Common myeloid progenitor, CD34-positive (primary cell): Measurements from ENCODE around the gene ST6GALNAC6.

Experiments
- CTCF ChIA-PET: fragments of 350-600 bp; sonication (Branson Sonifier 250); formaldehyde crosslinking; loops from one replicate; lab custom pipeline; 2021; ENCODE audit warnings: antibody characterized with exemption; lab: Charles Lee
- POLR2A ChIA-PET: fragments of 350-600 bp; sonication (Branson Sonifier 250); formaldehyde crosslinking; loops from one replicate; lab custom pipeline; 2021; ENCODE audit warnings: antibody characterized with exemption; lab: Charles Lee
- DNase-seq, 3 donors: peaks; one replicate each; pipeline versions ENCODE4 v3.0.0 to v3.0.0-alpha.2; 2013
- H3K27ac ChIP-seq, 2 experiments: 1 replicate in 1 of 2; 2 replicates in 1 of 2; pipeline ENCODE4 v1.7.0; 2013; ENCODE audit warnings: inconsistent platforms in 2 of 2, low read length in 2 of 2, mild to moderate bottlenecking in 2 of 2, low read depth in 1 of 2, moderate library complexity in 1 of 2; ENCODE audit not compliant: severe bottlenecking in 2 of 2, insufficient read depth in 1 of 2, poor library complexity in 1 of 2
- H3K27me3 ChIP-seq, 5 experiments: replicated peaks in 2 of 5; 1 replicate in 3 of 5; 2 replicates in 2 of 5; pipeline versions ENCODE4 v1.6.1 to v1.7.0; 2013; ENCODE audit warnings: low read length in 4 of 5, mild to moderate bottlenecking in 2 of 5, moderate library complexity in 2 of 5, inconsistent platforms in 1 of 5; ENCODE audit not compliant: insufficient read depth in 5 of 5, control insufficient read depth in 4 of 5
- H3K36me3 ChIP-seq, 4 experiments: 1 replicate in 2 of 4; 2 replicates in 2 of 4; pipeline versions ENCODE4 v1.6.1 to v1.7.0; 2013; ENCODE audit warnings: low read length in 3 of 4, control low read depth in 1 of 4, mild to moderate bottlenecking in 1 of 4; ENCODE audit not compliant: control insufficient read depth in 4 of 4, insufficient read depth in 4 of 4
- H3K4me1 ChIP-seq, 4 experiments: 1 replicate in 3 of 4; 2 replicates in 1 of 4; pipeline versions ENCODE4 v1.6.1 to v1.7.1; 2013; ENCODE audit warnings: low read length in 3 of 4, mild to moderate bottlenecking in 3 of 4, control low read depth in 1 of 4, inconsistent platforms in 1 of 4, moderate library complexity in 1 of 4; ENCODE audit not compliant: control insufficient read depth in 4 of 4, insufficient read depth in 4 of 4; ENCODE audit errors: control extremely low read depth in 1 of 4
- H3K4me3 ChIP-seq, 7 experiments: 1 replicate in 4 of 7; 2 replicates in 3 of 7; pipeline versions ENCODE4 v1.5.1 to v1.7.0; 2013; ENCODE audit warnings: mild to moderate bottlenecking in 7 of 7, low read length in 6 of 7, moderate library complexity in 6 of 7, inconsistent platforms in 2 of 7, low read depth in 2 of 7, control low read depth in 1 of 7; ENCODE audit not compliant: insufficient read depth in 4 of 7, control insufficient read depth in 1 of 7; ENCODE audit errors: extremely low read depth in 1 of 7
- H3K9me3 ChIP-seq, 5 experiments: 1 replicate in 4 of 5; 2 replicates in 1 of 5; pipeline versions ENCODE4 v1.6.1 to v1.7.1; 2013; ENCODE audit warnings: low read length in 4 of 5, mild to moderate bottlenecking in 2 of 5, inconsistent platforms in 1 of 5, low read depth in 1 of 5, moderate library complexity in 1 of 5; ENCODE audit not compliant: control insufficient read depth in 4 of 5, insufficient read depth in 2 of 5; ENCODE audit errors: control extremely low read depth in 1 of 5
- WGBS: methylation state at CpG from one replicate; pipeline ENCODE4 v1.1.5; 2013; ENCODE audit not compliant: insufficient coverage; 5-methylcytosine and 5-hydroxymethylcytosine counted together

ST6GALNAC6 gene

GRCh38 chr9:127941062-127941960 lies 41.9 kb upstream of the ST6GALNAC6 start:
- Histone ChIP-seq H3K4me1 (peaks cover 5 to 35% (median 29%) of the 10 kb centered on the region in 4 experiments), H3K27me3 (no peaks in the 10 kb centered on the region), H3K9me3 (no peaks in the 10 kb centered on the region), H3K27ac (no peak overlapping the region), H3K4me3 (no peak overlapping the region), H3K36me3 (peaks cover 2 to 18% (median 10%) of the 10 kb centered on the region in 4 experiments)
- no peak for DNase-seq
- 91% methylated on average over 12 of the region's 18 CpGs for WGBS
- ChIA-PET CTCF (interaction anchor here (1.0 to 14.2 kb wide), 14 partner anchors 9 to 177 kb away, joined by 3 to 245 read pairs (median 4); partner anchors contain the start of gene PIP5KL1), POLR2A (no interaction called here)

DNA sequence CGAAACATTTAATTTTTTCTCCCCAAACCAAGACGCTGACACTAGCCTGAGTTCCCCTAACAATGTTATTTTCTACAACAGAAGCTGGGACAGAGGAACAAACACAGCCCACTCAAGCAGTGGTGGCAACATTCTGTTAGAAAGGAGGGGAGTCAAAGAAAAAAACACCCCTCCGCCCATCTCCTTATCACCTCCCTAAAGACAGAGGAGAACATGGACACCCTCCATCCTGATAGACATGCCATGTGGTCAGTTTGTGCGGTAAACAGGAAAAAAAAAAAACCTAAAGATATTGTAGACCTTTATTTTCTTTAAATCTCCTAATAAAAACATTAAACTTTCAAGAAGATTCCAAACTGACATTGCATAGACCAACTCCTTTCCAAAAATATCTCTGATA lies 41.2 kb upstream of the ST6GALNAC6 start:
- H3K27me3 ChIP-seq: no peaks in the 10 kb centered on the region

GRCh38 chr9:127938298-127938690 lies 38.9 kb upstream of the ST6GALNAC6 start:
- H3K4me3 ChIP-seq: peak overlapping the region in 2 of 7 experiments; percentile 83 to 92
- H3K27ac ChIP-seq: no peak overlapping the region
- H3K9me3 ChIP-seq: no peaks in the 10 kb centered on the region
- WGBS: 85% methylated on average over 16 of the region's 25 CpGs
- DNase-seq: no peak
- no peaks in the 10 kb centered on the region for H3K27me3 ChIP-seq
- CTCF ChIA-PET: interaction anchor here (1.4 to 14.2 kb wide), 2 partner anchors 17 to 94 kb away, joined by 4 to 245 read pairs; no protein-coding TSS in a partner anchor
- peaks cover 5 to 35% (median 32%) of the 10 kb centered on the region in 4 experiments for H3K4me1 ChIP-seq
- peaks cover 0 to 22% (median 7%) of the 10 kb centered on the region in 4 experiments for H3K36me3 ChIP-seq
- POLR2A ChIA-PET: no interaction called here

More for the DNA sequence above, 41.2 kb upstream of the ST6GALNAC6 start:
- H3K36me3 ChIP-seq: peaks cover 2 to 23% (median 9%) of the 10 kb centered on the region in 4 experiments
- ChIA-PET POLR2A (no interaction called here), CTCF (interaction anchor here (1.1 to 14.2 kb wide), 4 partner anchors 12 to 178 kb away, joined by 3 to 245 read pairs (median 26); no protein-coding TSS in a partner anchor)
- no peaks in the 10 kb centered on the region for H3K9me3 ChIP-seq
- H3K4me3 ChIP-seq: no peak overlapping the region
- H3K27ac ChIP-seq: no peak overlapping the region
- DNase-seq: no peak
- H3K4me1 ChIP-seq: peaks cover 5 to 42% (median 34%) of the 10 kb centered on the region in 4 experiments
- 100% methylated on average over 1 of the region's 4 CpGs for WGBS

DNA sequence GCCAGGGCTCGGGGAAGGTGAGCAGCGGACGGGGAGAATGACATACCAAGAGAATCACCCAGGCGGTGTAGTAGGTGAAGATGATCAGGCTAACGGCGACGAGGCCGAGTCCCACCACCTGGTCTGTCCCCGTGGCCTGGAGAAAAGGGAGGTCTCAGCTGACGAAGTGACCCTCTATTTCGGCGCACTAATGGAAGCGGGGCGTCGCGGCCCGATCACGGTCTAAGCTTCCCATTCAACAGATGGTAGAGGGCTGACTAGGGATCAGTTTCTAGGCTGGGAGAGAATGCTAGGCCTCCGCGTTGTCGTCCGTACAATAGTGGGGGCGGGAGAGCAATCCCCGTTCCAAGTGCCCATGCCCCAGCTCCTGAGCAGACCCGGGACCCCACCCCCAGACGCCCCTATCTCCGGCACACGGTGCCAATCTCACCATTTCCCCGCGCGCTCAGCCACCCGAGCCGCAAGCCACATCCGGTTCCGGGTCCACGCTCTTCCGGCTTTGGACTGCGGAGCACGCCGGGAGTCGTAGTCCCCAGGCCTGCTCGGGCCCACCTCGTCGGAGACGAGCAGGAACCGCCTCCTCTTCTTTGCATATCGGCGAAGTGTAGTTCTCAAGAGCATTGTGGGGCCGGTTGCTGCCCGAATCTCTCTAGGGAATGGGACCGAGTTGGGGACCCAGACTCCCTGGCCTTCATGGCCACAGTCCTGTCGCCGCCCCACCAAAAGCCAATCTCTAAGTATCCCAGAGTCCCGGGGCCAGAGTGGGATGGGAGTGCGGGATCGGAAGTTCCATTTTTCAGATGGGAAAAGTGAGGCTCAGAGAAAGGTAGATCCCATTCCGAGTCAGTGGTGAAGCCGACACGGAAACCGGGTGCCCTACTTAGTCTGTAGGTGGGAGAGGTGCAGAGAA lies 38.2 kb upstream of the ST6GALNAC6 start, which contains the start of gene DPM2:
Gene DPM2 (minus strand): TSS at position 467 of the 910 bp plus-strand sequence. CDS start 34 bp downstream, at position 433.
- WGBS: 11% methylated on average over 54 of the region's 60 CpGs
- H3K9me3 ChIP-seq: no peaks in the 10 kb centered on the region
- peak within 1 kb of the TSS in 1 of 2 experiments; percentile 76 for H3K27ac ChIP-seq
- peak; percentile 89 to 95 (median 94) for DNase-seq
- H3K4me1 ChIP-seq: peaks cover 5 to 29% (median 27%) of the 10 kb centered on the region in 4 experiments
- H3K4me3 ChIP-seq: peak within 1 kb of the TSS; percentile 55 to 92 (median 77)
- peaks cover 0 to 27% (median 7%) of the 10 kb centered on the region in 4 experiments for H3K36me3 ChIP-seq
- no peaks in the 10 kb centered on the region for H3K27me3 ChIP-seq
- ChIA-PET POLR2A (interaction anchor here (0.6 kb wide), 1 partner anchor 154 kb away, joined by 3 read pairs; no protein-coding TSS in a partner anchor), CTCF (interaction anchor here (1.1 to 14.2 kb wide), 2 partner anchors 14 to 94 kb away, joined by 4 to 245 read pairs; no protein-coding TSS in a partner anchor)

DNA sequence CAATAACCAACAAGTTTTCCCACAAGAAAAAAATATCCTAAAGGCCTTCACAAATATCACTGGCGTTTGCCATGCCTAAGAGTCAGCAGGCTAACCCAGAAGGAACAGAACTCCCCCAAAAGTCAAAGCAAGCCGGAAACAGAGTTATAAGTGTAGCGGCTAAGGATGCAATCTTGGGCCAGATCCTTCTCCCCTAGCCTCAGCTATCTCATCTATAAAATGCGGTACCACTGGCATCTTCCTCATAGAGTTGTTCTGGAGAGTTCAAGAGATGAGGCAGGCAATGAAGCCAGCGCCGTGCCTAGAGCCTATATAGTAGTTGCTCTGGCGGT lies 37.6 kb upstream of the ST6GALNAC6 start:
- WGBS: 26% methylated on average over 3 of the region's 7 CpGs
- Histone ChIP-seq H3K27ac (peak overlapping the region in 1 of 2 experiments; percentile 76), H3K27me3 (no peaks in the 10 kb centered on the region), H3K4me1 (peaks cover 5 to 29% (median 24%) of the 10 kb centered on the region in 4 experiments), H3K9me3 (no peaks in the 10 kb centered on the region), H3K4me3 (peak overlapping the region; percentile 55 to 92 (median 77)), H3K36me3 (peaks cover 0 to 27% (median 7%) of the 10 kb centered on the region in 4 experiments)
- DNase-seq: peak in 1 of 3 donors; percentile 34
- CTCF ChIA-PET: interaction anchor here (0.9 to 14.2 kb wide), 3 partner anchors 13 to 202 kb away, joined by 3 to 245 read pairs (median 4); partner anchors contain the start of gene TOR2A
- POLR2A ChIA-PET: no interaction called here

- H3K27me3 ChIP-seq: peaks cover 0 to 2% (median 0%) of the 10 kb centered on the region in 5 experiments
- ChIA-PET CTCF (interaction anchor here (0.9 to 14.2 kb wide), 3 partner anchors 12 to 202 kb away, joined by 3 to 245 read pairs (median 4); partner anchors contain the start of gene TOR2A), POLR2A (no interaction called here)
- H3K4me1 ChIP-seq: peaks cover 5 to 31% (median 24%) of the 10 kb centered on the region in 4 experiments
- peaks cover 0 to 27% (median 7%) of the 10 kb centered on the region in 4 experiments for H3K36me3 ChIP-seq
- H3K9me3 ChIP-seq: no peaks in the 10 kb centered on the region
- peak overlapping the region in 3 of 7 experiments; percentile 66 to 92 (median 87) for H3K4me3 ChIP-seq
- peak overlapping the region in 1 of 2 experiments; percentile 76 for H3K27ac ChIP-seq
- WGBS: 85% methylated on average over 13 of the region's 14 CpGs
- DNase-seq: no peak
Observed at GRCh38 chr9:127936347-127936852, 37.0 kb upstream of the ST6GALNAC6 start.
